Effector memory CD4-positive, alpha-beta T cell (primary cell): ENCODE results near the gene ZNF652.

ENCODE experiments used
- DNase-seq, 3 donors: peaks; one replicate each; pipeline ENCODE4 v3.0.0-alpha.2; 2020
- H3K27ac ChIP-seq: 2 replicates; pipeline ENCODE4 v1.7.0; 2013; ENCODE audit warnings: mild to moderate bottlenecking, low read length, moderate library complexity; ENCODE audit not compliant: insufficient read depth, poor library complexity, severe bottlenecking
- H3K27me3 ChIP-seq: replicated peaks from 2 replicates; pipeline ENCODE4 v1.7.0; 2013; ENCODE audit warnings: mild to moderate bottlenecking, low read length; ENCODE audit not compliant: insufficient read depth, control insufficient read depth, poor library complexity, severe bottlenecking
- H3K36me3 ChIP-seq: 2 replicates; pipeline ENCODE4 v1.7.0; 2013; ENCODE audit warnings: mild to moderate bottlenecking, low read length, moderate library complexity; ENCODE audit not compliant: control insufficient read depth, insufficient read depth
- H3K4me1 ChIP-seq: 2 replicates; pipeline ENCODE4 v1.7.0; 2013; ENCODE audit warnings: low read length, mild to moderate bottlenecking; ENCODE audit not compliant: control insufficient read depth, insufficient read depth, poor library complexity, severe bottlenecking
- H3K4me3 ChIP-seq: 2 replicates; pipeline ENCODE4 v1.7.0; 2013; ENCODE audit warnings: low read length, low read depth, mild to moderate bottlenecking; ENCODE audit not compliant: insufficient read depth, poor library complexity, severe bottlenecking
- H3K9me3 ChIP-seq: 2 replicates; pipeline ENCODE4 v1.7.0; 2013; ENCODE audit warnings: mild to moderate bottlenecking, low read length, moderate library complexity; ENCODE audit not compliant: control insufficient read depth
- total RNA-seq, 3 donors: gene quantifications; one replicate each; lab custom pipeline; 2026; lab: John Stamatoyannopoulos, UW

The ZNF652 gene
- total RNA-seq = 78.3 to 96.2 (median 90.3) reads per million in 3 donors

DNA sequence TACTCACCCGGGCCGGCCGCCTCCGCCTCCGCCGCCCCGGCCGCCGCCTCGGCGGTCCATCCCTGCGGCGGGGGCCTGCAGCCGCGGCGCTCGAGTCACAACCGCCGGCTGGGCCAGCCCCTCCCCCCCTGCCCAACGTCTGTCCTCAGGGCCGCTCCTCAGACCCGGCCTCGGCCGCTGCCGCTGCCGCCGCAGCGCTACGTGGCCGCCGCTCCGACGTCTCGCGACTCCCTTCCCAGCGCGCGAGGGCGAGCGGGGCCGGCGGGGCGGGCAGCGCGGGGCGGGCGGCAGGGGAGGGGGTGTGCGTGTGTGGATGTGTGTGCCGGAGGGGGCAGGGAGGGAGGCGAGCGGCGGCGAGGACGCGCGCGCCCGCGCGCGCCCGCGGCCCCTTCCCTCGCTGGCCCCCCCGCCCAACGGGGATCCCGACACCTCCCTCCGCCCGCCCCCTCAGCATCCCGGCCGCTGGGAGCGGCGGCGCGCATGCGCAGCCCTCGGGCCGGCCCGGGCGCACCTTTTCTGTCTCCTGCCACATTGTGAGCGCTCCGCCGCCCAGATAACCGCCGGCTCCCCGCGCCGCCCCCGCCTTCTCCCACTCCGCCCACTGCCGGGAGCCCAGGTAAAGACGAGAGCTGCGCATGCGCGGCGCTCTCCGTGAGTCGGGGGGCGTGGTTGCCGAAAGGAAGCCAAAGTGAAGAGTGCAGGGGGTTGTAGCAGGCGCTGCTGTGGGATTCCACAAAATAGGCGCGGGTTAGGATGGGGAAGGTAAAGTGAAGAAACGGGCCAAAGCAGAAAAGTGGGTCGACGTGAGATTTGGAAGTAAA lies at the start of gene ZNF652:
Gene ZNF652 (minus strand): TSS at position 349 of the 821 bp plus-strand sequence. CDS start 44,525 bp downstream, outside the sequence.
- Histone ChIP-seq H3K4me1 (peaks cover 32% of the 10 kb centered on the region), H3K27ac (peak within 1 kb of the TSS; percentile 83), H3K9me3 (no peaks in the 10 kb centered on the region), H3K4me3 (peak within 1 kb of the TSS; percentile 82), H3K36me3 (no peaks in the 10 kb centered on the region), H3K27me3 (no peaks in the 10 kb centered on the region)
- peak; percentile 94 to 97 (median 95) for DNase-seq

DNA sequence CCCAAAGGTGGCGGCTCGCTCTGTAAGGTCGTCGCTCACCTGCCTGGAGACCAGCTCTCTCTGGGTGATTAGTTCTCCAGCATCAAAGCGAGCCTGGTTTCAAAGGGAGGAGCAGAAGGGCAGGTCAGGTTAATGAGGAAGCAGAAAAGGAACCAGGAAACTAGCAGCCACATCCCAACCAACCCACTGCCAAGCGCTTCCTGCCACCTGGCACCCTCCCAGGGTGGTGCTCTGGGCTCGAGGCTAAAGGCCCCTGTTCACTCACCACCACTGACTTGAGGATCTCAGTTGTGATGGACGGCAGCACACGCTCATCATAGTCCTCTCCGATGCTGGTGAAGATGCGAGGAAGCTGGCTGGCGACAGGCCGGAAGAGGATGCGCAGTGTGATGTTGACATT lies 47.0 kb upstream of the ZNF652 start:
- Histone ChIP-seq H3K4me1 (no peaks in the 10 kb centered on the region), H3K27ac (no peak overlapping the region)

GRCh38 chr17:49407981-49408501 lies 46.0 kb upstream of the ZNF652 start:
- H3K9me3 ChIP-seq = no peaks in the 10 kb centered on the region
- H3K27me3 ChIP-seq = no peaks in the 10 kb centered on the region
- no peak overlapping the region for H3K4me3 ChIP-seq
- peak; percentile 53 to 73 (median 64) for DNase-seq
- no peak overlapping the region for H3K27ac ChIP-seq
- H3K36me3 ChIP-seq = peaks cover 80% of the 10 kb centered on the region
- H3K4me1 ChIP-seq = no peaks in the 10 kb centered on the region

More for the DNA sequence above, 47.0 kb upstream of the ZNF652 start:
- Histone ChIP-seq H3K4me3 (no peak overlapping the region), H3K9me3 (no peaks in the 10 kb centered on the region), H3K27me3 (no peaks in the 10 kb centered on the region), H3K36me3 (peaks cover 74% of the 10 kb centered on the region)
- DNase-seq = no peak

DNA sequence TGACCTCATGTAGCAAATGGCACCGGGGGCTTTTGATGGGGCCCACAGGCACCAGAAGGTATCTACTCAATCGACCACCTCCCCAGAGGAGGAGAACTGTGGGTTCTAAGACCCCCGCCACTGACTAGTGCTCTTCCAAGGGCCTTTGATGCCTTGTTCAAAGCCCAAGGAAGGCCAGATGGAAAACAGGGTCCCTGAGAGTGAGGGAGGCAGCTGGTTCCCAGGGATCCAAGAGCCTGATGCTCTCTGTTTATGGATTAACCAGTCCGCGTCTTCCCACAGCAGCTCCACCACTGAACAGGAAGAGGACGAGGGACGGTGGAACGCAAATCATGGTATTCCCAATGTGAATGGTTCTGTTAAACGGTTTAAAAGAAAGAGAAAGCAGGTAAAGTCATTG lies 45.0 kb upstream of the ZNF652 start:
- no peak for DNase-seq
- H3K9me3 ChIP-seq = no peaks in the 10 kb centered on the region
- H3K4me3 ChIP-seq = no peak overlapping the region
- H3K36me3 ChIP-seq = peaks cover 73% of the 10 kb centered on the region
- no peaks in the 10 kb centered on the region for H3K27me3 ChIP-seq
- no peak overlapping the region for H3K27ac ChIP-seq
- no peaks in the 10 kb centered on the region for H3K4me1 ChIP-seq

- Histone ChIP-seq H3K27ac (no peak overlapping the region), H3K9me3 (no peaks in the 10 kb centered on the region), H3K4me3 (no peak overlapping the region), H3K4me1 (no peaks in the 10 kb centered on the region), H3K36me3 (peaks cover 69% of the 10 kb centered on the region), H3K27me3 (no peaks in the 10 kb centered on the region)
- no peak for DNase-seq
Measured at GRCh38 chr17:49406421-49407061, 44.5 kb upstream of the ZNF652 start.

DNA sequence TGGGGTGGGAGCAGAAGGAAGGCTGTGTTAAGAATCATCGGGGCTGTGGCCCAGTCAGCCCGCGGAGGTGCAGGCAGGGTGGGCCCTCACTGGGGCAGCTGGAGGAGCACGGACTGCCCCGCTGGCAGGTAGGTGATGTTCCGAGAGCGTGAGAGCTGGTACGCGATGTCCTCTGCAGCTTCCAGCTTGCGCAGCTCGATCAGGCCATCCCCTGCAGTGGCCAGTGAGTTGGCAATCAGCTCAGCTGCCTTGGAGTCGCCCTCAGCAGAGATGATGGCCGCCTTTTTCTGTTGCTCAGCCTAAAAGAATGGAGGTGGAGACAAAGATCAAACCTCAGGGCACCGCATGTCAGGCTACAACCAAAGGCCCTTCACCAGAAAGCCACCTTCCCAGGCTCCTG lies 42.9 kb upstream of the ZNF652 start:
- DNase-seq = no peak
- Histone ChIP-seq H3K36me3 (peaks cover 55% of the 10 kb centered on the region), H3K4me1 (no peaks in the 10 kb centered on the region), H3K27ac (no peak overlapping the region), H3K9me3 (no peaks in the 10 kb centered on the region), H3K4me3 (no peak overlapping the region), H3K27me3 (no peaks in the 10 kb centered on the region)

- Histone ChIP-seq H3K9me3 (no peaks in the 10 kb centered on the region), H3K4me3 (no peak overlapping the region), H3K4me1 (no peaks in the 10 kb centered on the region), H3K27ac (no peak overlapping the region), H3K36me3 (peaks cover 53% of the 10 kb centered on the region), H3K27me3 (no peaks in the 10 kb centered on the region)
- no peak for DNase-seq
Measured at GRCh38 chr17:49404361-49404760, 42.3 kb upstream of the ZNF652 start.

- no peak overlapping the region for H3K27ac ChIP-seq
- H3K36me3 ChIP-seq = peaks cover 48% of the 10 kb centered on the region
- no peak overlapping the region for H3K4me3 ChIP-seq
- DNase-seq = no peak
- no peaks in the 10 kb centered on the region for H3K4me1 ChIP-seq
- no peaks in the 10 kb centered on the region for H3K27me3 ChIP-seq
- no peaks in the 10 kb centered on the region for H3K9me3 ChIP-seq
Measured at GRCh38 chr17:49403514-49404289, 41.7 kb upstream of the ZNF652 start.

- H3K9me3 ChIP-seq = no peaks in the 10 kb centered on the region
- peaks cover 41% of the 10 kb centered on the region for H3K36me3 ChIP-seq
- no peak overlapping the region for H3K27ac ChIP-seq
- no peaks in the 10 kb centered on the region for H3K27me3 ChIP-seq
- DNase-seq = no peak
- no peaks in the 10 kb centered on the region for H3K4me1 ChIP-seq
- no peak overlapping the region for H3K4me3 ChIP-seq
Measured at GRCh38 chr17:49402706-49403105, 40.7 kb upstream of the ZNF652 start.
